Thyroid gland (tissue), 4 donors: Measurements from ENCODE around the gene PTPRN2.

Experiments
- CTCF ChIP-seq, 6 experiments: fragments of 200-600 bp in 3 of 6; fragments of 450-650 bp in 3 of 6; sonication (generic) in 3 of 6; IDR thresholded peaks; one replicate each; pipeline ENCODE4 v1.5.1; 2016 to 2019; ENCODE audit warnings: antibody characterized with exemption in 6 of 6, mild to moderate bottlenecking in 2 of 6, inconsistent platforms in 1 of 6, moderate library complexity in 1 of 6
- POLR2A ChIP-seq, 2 donors: fragments of 450-650 bp; IDR thresholded peaks; one replicate each; pipeline ENCODE4 v1.6.1; 2017; ENCODE audit warnings: antibody characterized with exemption in 2 of 2, mild to moderate bottlenecking in 2 of 2, moderate library complexity in 1 of 2

- TF ChIP-seq CTCF (IDR thresholded peaks at IDR 0.05) (no peak), POLR2A (IDR thresholded peaks at IDR 0.05) (no peak)
These were observed 42.9 kb downstream of the PTPRN2 start for GRCh38 chr7:158544708-158545107.
